ENCODE data around the gene IGF2BP2. TPM values are rescaled to one million over a fixed set of nuclear protein-coding genes. Genes with fewer than 3 reads are reported as not detected.
"Not testable (repeated sequence)": the region's sequence is repeated elsewhere in the genome, so short reads cannot be mapped to it uniquely, and the experiment has no call there.

The IGF2BP2 gene
- total and polyA plus RNA-seq, 9 of the 15 experiments (the other 6 are each of a cell fraction or from before 2014, with no cell fraction given), result 3.2 to 59.6 (median 30.5) TPM

DNA sequence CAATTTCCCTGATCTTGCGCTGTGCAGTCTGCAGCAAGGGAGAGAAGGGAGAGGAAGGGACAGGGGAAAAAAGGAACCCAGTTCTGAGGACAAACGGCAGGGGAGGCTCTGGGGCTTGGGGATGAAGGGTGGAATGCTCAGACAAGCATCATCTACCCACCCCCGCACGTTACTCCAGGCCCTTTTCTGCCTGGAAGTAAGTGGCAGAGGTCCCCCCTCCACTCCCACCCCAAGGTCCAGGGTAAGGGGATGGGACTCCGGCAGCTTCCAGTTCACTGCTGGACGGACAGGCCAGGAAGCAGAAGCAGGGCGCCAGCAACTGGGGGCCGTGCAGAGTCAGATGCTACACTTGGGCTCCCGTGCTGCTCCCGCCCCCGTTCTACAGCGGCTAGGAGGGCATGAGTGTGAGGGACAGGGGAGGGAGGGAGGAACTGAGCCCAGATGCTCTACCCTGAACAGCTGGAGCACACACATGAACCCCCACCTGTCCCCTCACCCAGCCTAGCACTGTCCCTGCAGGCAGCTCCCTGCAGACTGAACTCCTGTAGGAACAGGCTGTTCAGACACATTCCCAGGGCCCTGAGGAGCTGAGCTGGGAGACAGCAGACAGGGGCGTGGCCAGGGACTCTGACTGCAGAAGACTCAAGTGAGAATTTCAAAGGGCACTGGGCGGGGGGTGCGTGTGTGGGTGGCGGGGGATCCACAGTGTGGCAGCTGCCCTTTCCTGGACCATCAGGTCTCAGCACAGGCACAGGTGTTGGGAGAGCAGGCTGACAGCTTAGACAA lies 179.1 kb downstream of the IGF2BP2 start:
- H4K20me1 ChIP-seq (replicated peaks; ENCODE audit: control insufficient read depth, insufficient read depth, low read length), result no peaks in the 10 kb centered on the region
- intact Hi-C loops (cut with micrococcal nuclease) (no loop called here), in situ Hi-C loops (cut with MboI) (no loop called here)
- no peak overlapping the region for H2AFZ ChIP-seq (ENCODE audit: low read depth, low read length)
- DNase-seq (ENCODE audit: extremely low read depth in 1 of 4, low spot score in 3 of 4), result no peak
- no peaks in the 10 kb centered on the region for H3K9me1 ChIP-seq (ENCODE audit: control insufficient read depth, insufficient read depth, low read length)
- peak overlapping the region in 1 of 2 experiments; percentile 26; a peak in 2 of 4 replicates for H3K9ac ChIP-seq (ENCODE audit: insufficient read depth in 1 of 2, low read depth in 2 of 2, low read length in 2 of 2)
- no peak overlapping the region for H3K27ac ChIP-seq (ENCODE audit: extremely low read depth, low read depth, low read length)
- no peaks in the 10 kb centered on the region for H3K79me2 ChIP-seq (ENCODE audit: control insufficient read depth, insufficient read depth, low read length)
- WGBS (ENCODE audit: insufficient coverage, low coverage, missing lambda C conversion rate), result 87% methylated on average over 11 of the region's 16 CpGs
- no peak overlapping the region for H3K4me2 ChIP-seq (ENCODE audit: insufficient read depth, low read length)
- CTCF ChIA-PET (ENCODE audit: low intra/inter-chr PET ratio), result no interaction called here
- no peak overlapping the region for H3K4me3 ChIP-seq
- ATAC-seq, result no peak
- no peak for FAIRE-seq
- BruUV-seq (replicated peaks), result no TSS peak
- H3K36me3 ChIP-seq (ENCODE audit: control insufficient read depth, insufficient read depth, low read length), result peaks cover 53% of the 10 kb centered on the region; the same call in 1 of the 3 replicates
- H3K4me1 ChIP-seq (replicated peaks in 1 of 2; ENCODE audit: control insufficient read depth in 2 of 2, insufficient read depth in 2 of 2, low read length in 2 of 2), result peaks cover 3 to 9% of the 10 kb centered on the region in 2 experiments; a peak in 4 of 5 replicates
- TF ChIP-seq SMARCB1 (IDR thresholded peaks at IDR 0.05; ENCODE audit: insufficient read length, low read depth) (no peak), CREBBP (IDR thresholded peaks at IDR 0.05; ENCODE audit: low read depth, low read length) (no peak), POLR2G (IDR thresholded peaks at IDR 0.05; ENCODE audit: low read depth, low read length) (0 out of 2 replicates have a peak, but pooled peaks have one; percentile 15), SMAD4 (CRISPR knock-in tag; conservative IDR thresholded peaks at IDR 0.05) (no peak)
- TF ChIP-seq, protein P1, sequence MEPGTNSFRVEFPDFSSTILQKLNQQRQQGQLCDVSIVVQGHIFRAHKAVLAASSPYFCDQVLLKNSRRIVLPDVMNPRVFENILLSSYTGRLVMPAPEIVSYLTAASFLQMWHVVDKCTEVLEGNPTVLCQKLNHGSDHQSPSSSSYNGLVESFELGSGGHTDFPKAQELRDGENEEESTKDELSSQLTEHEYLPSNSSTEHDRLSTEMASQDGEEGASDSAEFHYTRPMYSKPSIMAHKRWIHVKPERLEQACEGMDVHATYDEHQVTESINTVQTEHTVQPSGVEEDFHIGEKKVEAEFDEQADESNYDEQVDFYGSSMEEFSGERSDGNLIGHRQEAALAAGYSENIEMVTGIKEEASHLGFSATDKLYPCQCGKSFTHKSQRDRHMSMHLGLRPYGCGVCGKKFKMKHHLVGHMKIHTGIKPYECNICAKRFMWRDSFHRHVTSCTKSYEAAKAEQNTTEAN (CRISPR knock-in tag; IDR thresholded peaks at IDR 0.05), result no peak
- no peaks in the 10 kb centered on the region for H3K27me3 ChIP-seq (ENCODE audit: control insufficient read depth in 2 of 2, insufficient read depth in 2 of 2, low read length in 2 of 2)
- H3K9me3 ChIP-seq (replicated peaks; ENCODE audit: control insufficient read depth, insufficient read depth, low read depth, low read length), result no peaks in the 10 kb centered on the region
- POLR2A ChIA-PET, result interaction anchor here (0.9 kb wide), 1 partner anchor 10 kb away, joined by 4 read pairs; no protein-coding TSS in a partner anchor

DNA sequence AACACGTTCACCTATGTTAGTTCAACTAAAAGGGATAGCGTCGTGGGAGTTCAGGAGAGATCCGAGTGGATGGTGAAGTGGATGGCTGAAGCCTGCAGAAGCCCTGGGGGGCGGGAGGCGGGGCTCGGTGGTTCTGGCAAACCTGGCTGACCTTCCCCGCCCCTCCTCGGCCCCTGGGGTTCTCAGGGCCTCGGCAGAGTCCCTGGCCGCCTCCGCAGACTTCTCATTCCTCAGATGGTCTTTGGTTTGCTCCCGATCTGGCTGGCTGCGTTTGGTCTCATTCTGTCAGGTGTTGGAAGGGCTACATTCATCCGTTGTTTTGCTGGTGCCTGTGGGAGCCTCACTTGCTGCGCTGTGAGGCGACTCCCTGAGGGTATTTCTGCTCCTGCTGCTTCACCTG lies 179.7 kb downstream of the IGF2BP2 start:
- CTCF ChIA-PET (ENCODE audit: low intra/inter-chr PET ratio); intact Hi-C loops (cut with micrococcal nuclease); DNase-seq (ENCODE audit: extremely low read depth in 1 of 4, low spot score in 3 of 4): not testable (repeated sequence)

More for the DNA sequence above, 179.7 kb downstream of the IGF2BP2 start:
- ATAC-seq; BruUV-seq (replicated peaks); H3K27ac ChIP-seq (ENCODE audit: extremely low read depth, low read depth, low read length); H3K4me3 ChIP-seq; POLR2A ChIA-PET; H3K4me2 ChIP-seq (ENCODE audit: insufficient read depth, low read length); in situ Hi-C loops (cut with MboI); H3K9me1 ChIP-seq (ENCODE audit: control insufficient read depth, insufficient read depth, low read length); H3K4me1 ChIP-seq (replicated peaks in 1 of 2; ENCODE audit: control insufficient read depth in 2 of 2, insufficient read depth in 2 of 2, low read length in 2 of 2); H3K9ac ChIP-seq (ENCODE audit: insufficient read depth in 1 of 2, low read depth in 2 of 2, low read length in 2 of 2); H3K9me3 ChIP-seq (replicated peaks; ENCODE audit: control insufficient read depth, insufficient read depth, low read depth, low read length); H4K20me1 ChIP-seq (replicated peaks; ENCODE audit: control insufficient read depth, insufficient read depth, low read length); H3K27me3 ChIP-seq (ENCODE audit: control insufficient read depth in 2 of 2, insufficient read depth in 2 of 2, low read length in 2 of 2); FAIRE-seq; H2AFZ ChIP-seq (ENCODE audit: low read depth, low read length); H3K79me2 ChIP-seq (ENCODE audit: control insufficient read depth, insufficient read depth, low read length): not testable (repeated sequence)
- H3K36me3 ChIP-seq (ENCODE audit: control insufficient read depth, insufficient read depth, low read length), result peaks cover 53% of the 10 kb centered on the region; the same call in 1 of the 3 replicates
- WGBS (ENCODE audit: insufficient coverage, low coverage, missing lambda C conversion rate), result 87% methylated on average over 16 of the region's 17 CpGs
